Erythroblast (primary cell): ENCODE measurements around the gene MEIKIN.
"Not testable (repeated sequence)": the region's sequence is repeated elsewhere in the genome, so short reads cannot be mapped to it uniquely, and the experiment has no call there.

Source experiments
- DNase-seq, 2 experiments: peaks; one replicate each; lab custom pipeline; 2025; lab: John Stamatoyannopoulos, UW
- GATA1 ChIP-seq: IDR thresholded peaks from 2 replicates; pipeline ENCODE4 v1.6.1; 2011; ENCODE audit warnings: low read depth, mild to moderate bottlenecking, control low read depth, low read length, moderate library complexity
- POLR2A ChIP-seq: IDR thresholded peaks from 2 replicates; pipeline ENCODE4 v1.6.1; 2011; ENCODE audit warnings: mild to moderate bottlenecking, low read length

The MEIKIN gene

DNA sequence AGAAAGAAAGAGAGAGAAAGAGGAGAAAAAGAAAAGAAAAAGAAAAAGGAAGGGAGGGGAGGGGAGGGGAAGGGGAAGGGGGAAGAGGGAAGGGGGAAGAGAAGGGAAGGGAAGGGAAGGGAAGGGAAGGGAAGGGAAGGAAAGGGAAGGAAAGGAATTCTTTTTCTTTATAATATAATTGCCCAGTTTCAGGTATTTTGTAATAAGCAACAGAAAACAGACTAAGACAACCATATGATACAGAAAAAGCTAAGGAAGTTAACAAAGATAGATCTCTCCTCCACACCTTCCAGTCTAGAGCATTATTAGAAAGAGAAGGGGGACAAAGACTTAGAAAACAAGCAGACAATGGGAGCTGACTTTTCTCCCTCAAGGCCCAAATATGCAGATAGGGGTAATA, 31.0 kb downstream of the MEIKIN start:
- TF ChIP-seq GATA1 (no peak), POLR2A (no peak)
- no peak for DNase-seq

DNA sequence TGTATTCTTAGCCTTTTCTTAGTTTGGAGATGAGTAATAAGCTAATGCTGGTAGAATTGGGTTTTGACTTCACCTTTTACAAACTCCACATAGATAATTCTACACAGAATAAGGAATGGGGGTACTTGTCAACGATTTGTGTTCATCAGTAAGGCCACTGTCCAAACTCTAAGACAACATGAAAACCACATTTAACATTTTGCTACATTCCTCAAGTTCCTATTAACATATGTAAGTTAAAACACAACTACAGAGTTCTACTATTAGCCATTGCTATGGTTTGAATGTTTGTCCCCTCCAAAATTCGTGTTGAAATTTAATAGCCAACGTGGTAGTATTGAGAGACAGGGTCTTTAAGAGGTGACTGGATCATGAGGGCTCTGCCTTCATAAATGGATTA, 31.9 kb downstream of the MEIKIN start:
- DNase-seq: no peak
- TF ChIP-seq GATA1 (no peak), POLR2A (no peak)

GRCh38 chr5:131906668-131907067, 38.8 kb downstream of the MEIKIN start:
- no peak for TF ChIP-seq GATA1
- TF ChIP-seq POLR2A: no peak
- no peak for DNase-seq

GRCh38 chr5:131902266-131902665, 43.2 kb downstream of the MEIKIN start:
- not testable (repeated sequence) for DNase-seq

DNA sequence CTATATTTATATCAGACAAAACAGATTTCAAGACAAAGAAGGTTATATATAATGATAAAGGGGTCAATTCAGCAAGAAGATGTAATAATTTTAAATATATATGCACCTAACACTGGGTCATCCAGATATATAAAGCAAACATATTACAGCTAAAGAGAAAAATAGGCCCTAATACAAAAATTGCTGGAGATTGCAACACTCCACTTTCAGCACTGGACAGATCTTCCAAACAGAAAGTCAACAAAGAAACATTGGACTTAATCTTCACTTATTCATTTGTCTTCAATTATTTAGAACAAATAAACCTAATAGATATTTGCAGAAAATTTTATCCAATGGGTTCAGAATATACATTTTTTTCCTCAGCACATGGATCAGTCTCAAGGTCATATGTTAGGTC, 45.8 kb downstream of the MEIKIN start:
- peak in 1 of 2 experiments; percentile 3 for DNase-seq
- TF ChIP-seq POLR2A (no peak), GATA1 (no peak)

DNA sequence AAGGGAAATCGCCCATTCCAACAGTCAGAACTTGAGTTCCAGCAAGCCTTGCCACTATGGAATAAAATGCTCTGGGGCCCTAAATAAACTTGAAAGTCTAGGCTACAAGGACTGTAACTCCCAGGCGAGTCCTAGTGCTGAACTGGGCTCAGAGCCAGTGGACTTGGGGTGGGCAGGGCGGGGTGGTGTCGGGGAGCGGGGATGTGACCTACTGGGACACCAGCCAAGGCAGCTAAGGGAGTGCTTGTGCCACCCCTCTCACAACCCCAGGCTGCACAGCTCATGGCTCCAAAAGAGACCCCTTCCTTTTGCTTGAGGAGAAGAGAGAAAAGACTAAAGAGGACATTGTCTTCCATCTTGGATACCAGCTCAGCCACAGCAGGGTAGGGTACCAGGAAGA, 61.5 kb downstream of the MEIKIN start:
- peak; percentile 62 to 70 for DNase-seq
- TF ChIP-seq POLR2A: no peak
- TF ChIP-seq GATA1: no peak

- DNase-seq: no peak
- no peak for TF ChIP-seq POLR2A
- TF ChIP-seq GATA1: no peak
Observed at GRCh38 chr5:131879705-131880104, 65.8 kb downstream of the MEIKIN start.

DNA sequence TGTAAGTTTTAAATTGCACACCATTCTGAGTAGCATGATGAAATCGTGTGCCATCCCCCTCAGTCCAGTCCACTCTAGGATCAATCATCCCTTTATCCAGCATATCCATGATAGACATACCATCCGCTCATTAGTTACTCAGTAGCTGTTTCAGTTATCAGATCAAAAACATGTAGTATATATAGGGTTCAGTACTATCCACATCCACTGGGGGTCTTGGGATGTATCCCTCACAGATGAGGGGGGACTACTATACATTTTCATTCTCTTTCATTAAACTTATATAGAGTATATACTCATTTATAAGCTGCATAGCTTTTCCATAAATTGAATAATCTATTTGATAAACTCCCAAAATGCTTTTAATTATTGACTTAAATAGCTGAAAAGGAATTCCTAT, 67.6 kb downstream of the MEIKIN start:
- DNase-seq: no peak
- TF ChIP-seq POLR2A (no peak), GATA1 (no peak)

- not testable (repeated sequence) for DNase-seq
Observed at GRCh38 chr5:131871251-131871650, 74.2 kb downstream of the MEIKIN start.

GRCh38 chr5:131867524-131867923, 77.9 kb downstream of the MEIKIN start:
- no peak for TF ChIP-seq GATA1
- TF ChIP-seq POLR2A: no peak
- no peak for DNase-seq

DNA sequence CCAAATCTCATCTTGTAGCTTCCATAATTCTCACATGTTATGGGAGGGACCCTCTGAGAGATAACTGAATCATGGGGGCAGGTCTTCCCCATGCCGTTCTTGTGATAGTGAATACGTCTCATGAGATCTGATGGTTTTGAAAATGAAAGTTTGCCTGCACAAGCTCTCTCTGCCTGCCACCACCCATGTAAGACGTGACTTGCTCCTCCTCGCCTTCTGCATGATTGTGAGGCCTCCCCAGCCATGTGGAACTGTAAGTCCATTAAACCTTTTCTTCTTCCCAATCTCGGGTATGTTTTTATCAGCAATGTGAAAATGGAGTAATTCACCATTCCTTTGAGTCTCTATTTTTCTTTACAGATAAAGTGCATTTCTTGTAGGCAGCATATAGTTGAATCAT, 81.8 kb downstream of the MEIKIN start:
- TF ChIP-seq GATA1 (no peak), POLR2A (no peak)
- no peak for DNase-seq

DNA sequence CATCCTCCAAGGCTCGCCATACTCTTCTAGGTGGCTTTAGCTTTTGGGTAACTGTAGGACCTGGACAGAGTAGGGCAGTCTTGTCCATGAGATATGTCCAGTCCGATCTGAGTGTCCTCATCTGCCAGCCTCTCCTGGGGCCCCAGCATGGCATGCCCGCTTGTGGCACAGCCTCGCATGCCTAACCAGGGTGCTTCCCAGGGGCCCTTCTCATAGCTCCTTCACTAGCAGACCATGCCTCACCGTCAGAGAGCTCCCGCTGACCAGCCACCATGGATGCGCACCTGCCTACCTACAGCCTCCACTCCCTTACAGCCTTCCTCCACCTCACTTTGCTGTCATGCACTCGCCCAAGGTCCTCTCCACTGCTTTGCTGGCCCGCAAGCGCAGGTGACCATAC, 88.1 kb downstream of the MEIKIN start:
- DNase-seq: no peak
- no peak for TF ChIP-seq POLR2A
- TF ChIP-seq GATA1: no peak

- no peak for DNase-seq
- TF ChIP-seq POLR2A (no peak), GATA1 (no peak)
Observed at GRCh38 chr5:131855452-131855851, 90.0 kb downstream of the MEIKIN start.

DNA sequence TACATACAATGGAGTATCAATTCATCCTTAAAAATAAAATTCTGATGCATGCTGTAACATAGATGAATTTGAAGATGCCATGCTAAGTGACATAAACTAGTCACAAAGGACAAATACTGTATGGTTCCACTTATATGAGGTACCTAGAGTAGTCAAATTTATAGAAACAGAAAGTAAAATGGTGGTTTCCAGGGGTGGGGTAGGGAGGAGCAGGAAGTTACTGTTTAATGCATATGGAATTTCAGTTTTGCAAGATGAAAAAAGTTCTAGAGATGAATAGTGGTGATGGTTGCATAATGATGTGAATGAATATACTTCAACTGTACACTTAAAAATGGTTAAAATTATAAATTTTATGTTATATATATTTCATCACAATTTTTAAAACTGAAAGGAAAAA, 91.3 kb downstream of the MEIKIN start:
- no peak for DNase-seq
- TF ChIP-seq POLR2A (no peak), GATA1 (no peak)

- no peak for TF ChIP-seq POLR2A
- no peak for TF ChIP-seq GATA1
- peak in 1 of 2 experiments; percentile 2 for DNase-seq
Observed at GRCh38 chr5:131848662-131849061, 96.8 kb downstream of the MEIKIN start.

- no peak for TF ChIP-seq POLR2A
- no peak for TF ChIP-seq GATA1
- no peak for DNase-seq
Observed at GRCh38 chr5:131846536-131846935, 98.9 kb downstream of the MEIKIN start.
